Stimulated activated CD4-positive, alpha-beta T cell treated with anti-CD3 and anti-CD28 coated beads, Interleukin-1b, Interleukin-23, amount 100 ng/mL, for 24 hours (primary cell): ENCODE results near the gene ISM2.

ENCODE experiments used
- DNase-seq, 4 experiments: peaks; one replicate each; pipeline ENCODE4 v3.0.0-alpha.2; 2020; ENCODE audit warnings: low read depth in 4 of 4, low spot score in 1 of 4

Gene ISM2

GRCh38 chr14:77469067-77469505 lies 29.5 kb downstream of the ISM2 start:
- no peak for DNase-seq

GRCh38 chr14:77467801-77468200 lies 30.8 kb downstream of the ISM2 start:
- no peak for DNase-seq

- DNase-seq = peak; percentile 38 to 53 (median 42)
These were observed 39.4 kb downstream of the ISM2 start for GRCh38 chr14:77459072-77459723.

GRCh38 chr14:77458249-77458950 lies 40.2 kb downstream of the ISM2 start:
- peak in 2 of 4 experiments; percentile 13 to 14 for DNase-seq

- DNase-seq = peak; percentile 63 to 90 (median 80)
These were observed 40.9 kb downstream of the ISM2 start, which contains the start of the genes AHSA1 and VIPAS39 for GRCh38 chr14:77457522-77458248. TSS of gene AHSA1 (plus strand) at chr14:77458093. CDS start at chr14:77458190, 97 bp downstream. TSS of gene VIPAS39 (minus strand) at chr14:77457601. CDS start at chr14:77454102, 3,499 bp downstream.

- DNase-seq = no peak
These were observed 41.5 kb downstream of the ISM2 start for GRCh38 chr14:77457115-77457521.

- no peak for DNase-seq
These were observed 42.5 kb downstream of the ISM2 start for GRCh38 chr14:77455966-77456640.

- DNase-seq = no peak
These were observed 56.4 kb downstream of the ISM2 start for GRCh38 chr14:77442196-77442595.

GRCh38 chr14:77439861-77440260 lies 58.8 kb downstream of the ISM2 start:
- no peak for DNase-seq

GRCh38 chr14:77438596-77438995 lies 60.0 kb downstream of the ISM2 start:
- no peak for DNase-seq

GRCh38 chr14:77436042-77436441 lies 62.6 kb downstream of the ISM2 start:
- no peak for DNase-seq

- no peak for DNase-seq
These were observed 72.2 kb downstream of the ISM2 start for GRCh38 chr14:77426396-77426795.

GRCh38 chr14:77424862-77425261 lies 73.8 kb downstream of the ISM2 start:
- no peak for DNase-seq
